Measurements from ENCODE around the gene EGLN1.
A peak's percentile ranks its signal among the peaks of the same experiment; 100 is the strongest.
"Not testable (repeated sequence)": the region's sequence is repeated elsewhere in the genome, so short reads cannot be mapped to it uniquely, and the experiment has no call there.

The EGLN1 gene

DNA sequence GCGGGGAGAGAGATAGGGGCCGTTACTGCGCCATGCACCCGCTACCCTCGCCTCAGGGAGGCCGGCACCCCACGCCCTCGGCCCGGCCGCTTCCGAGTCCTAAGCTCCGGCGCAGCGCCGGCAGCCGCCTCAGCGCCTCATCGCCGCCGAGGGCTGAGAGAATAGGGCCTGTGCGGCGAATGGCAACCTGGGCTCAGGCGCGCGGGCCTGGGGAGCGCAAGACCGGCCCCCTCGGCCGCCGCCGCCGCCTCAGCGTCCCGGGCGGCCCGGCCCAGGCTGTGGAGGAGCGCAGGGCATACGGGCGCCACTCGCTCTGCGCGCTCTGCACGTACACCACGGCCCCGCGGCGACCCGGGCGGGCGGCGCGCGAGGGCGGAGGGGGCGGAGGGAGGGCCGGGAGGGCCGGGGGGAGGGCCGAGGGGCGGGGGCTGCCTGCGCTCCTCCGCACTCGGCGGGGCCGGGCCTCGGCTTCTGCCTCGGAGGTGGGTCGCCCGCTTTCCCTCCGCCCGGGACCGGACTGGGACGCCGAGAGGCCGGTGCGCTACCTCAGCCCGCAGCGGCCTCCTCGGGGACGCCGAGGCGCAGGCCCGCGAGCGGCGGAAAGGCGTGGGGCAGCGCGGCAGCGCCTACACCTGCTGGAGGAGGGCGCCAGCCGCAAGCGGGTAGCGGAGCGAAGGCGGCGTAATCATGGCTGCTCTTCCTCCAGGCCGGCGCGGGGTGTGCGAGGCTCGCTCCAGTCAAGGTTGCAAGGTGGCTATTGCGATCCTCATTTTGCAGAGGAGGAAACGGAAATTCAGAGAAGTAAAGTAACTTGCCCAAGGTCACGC lies at the start of gene EGLN1:
Gene EGLN1 (minus strand): TSS at position 317 of the 827 bp plus-strand sequence. CDS start 399 bp downstream, outside the sequence.
- Histone ChIP-seq H3K9me3 (replicated peaks in 1 of 11) (no peaks in the 10 kb centered on the region), H3K4me1 (peaks cover 20 to 33% (median 27%) of the 10 kb centered on the region in 10 experiments), H3K27me3 (no peaks in the 10 kb centered on the region), H3K4me2 (peak within 1 kb of the TSS; percentile 86 to 96 (median 92)), H4K20me1 (peaks cover 16 to 47% (median 33%) of the 10 kb centered on the region in 11 experiments; a peak in 21 of 22 replicates), H3K9ac (peak within 1 kb of the TSS; percentile 89 to 96 (median 95)), H3K27ac (peak within 1 kb of the TSS; percentile 87 to 96 (median 92)), H3K4me3 (peak within 1 kb of the TSS; percentile 77 to 97 (median 94)), H3K36me3 (peaks cover 0 to 25% (median 0%) of the 10 kb centered on the region in 11 experiments; a peak in 6 of 22 replicates)
- no peak for TF ChIP-seq Cebpa-rat (IDR thresholded peaks at IDR 0.05)

DNA sequence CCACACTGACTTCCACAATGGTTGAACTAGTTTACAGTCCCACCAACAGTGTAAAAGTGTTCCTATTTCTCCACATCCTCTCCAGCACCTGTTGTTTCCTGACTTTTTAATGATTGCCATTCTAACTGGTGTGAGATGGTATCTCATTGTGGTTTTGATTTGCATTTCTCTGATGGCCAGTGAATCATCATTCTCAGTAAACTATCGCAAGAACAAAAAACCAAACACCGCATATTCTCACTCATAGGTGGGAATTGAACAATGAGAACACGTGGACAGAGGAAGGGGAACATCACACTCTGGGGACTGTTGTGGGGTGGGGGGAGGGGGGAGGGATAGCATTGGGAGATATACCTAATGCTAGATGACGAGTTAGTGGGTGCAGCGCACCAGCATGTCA lies 49.4 kb upstream of the EGLN1 start:
- not testable (repeated sequence) for H3K36me3 ChIP-seq, H3K4me3 ChIP-seq, H3K4me2 ChIP-seq, H4K20me1 ChIP-seq, H3K27ac ChIP-seq, H3K9ac ChIP-seq
- Histone ChIP-seq H3K9me3 (replicated peaks in 1 of 11) (peaks cover 0 to 14% (median 7%) of the 10 kb centered on the region in 11 experiments; a peak in 13 of 22 replicates), H3K27me3 (peaks cover 0 to 79% (median 0%) of the 10 kb centered on the region in 11 experiments; a peak in 7 of 22 replicates), H3K4me1 (peaks cover 0 to 18% (median 11%) of the 10 kb centered on the region in 10 experiments; a peak in 12 of 20 replicates)

DNA sequence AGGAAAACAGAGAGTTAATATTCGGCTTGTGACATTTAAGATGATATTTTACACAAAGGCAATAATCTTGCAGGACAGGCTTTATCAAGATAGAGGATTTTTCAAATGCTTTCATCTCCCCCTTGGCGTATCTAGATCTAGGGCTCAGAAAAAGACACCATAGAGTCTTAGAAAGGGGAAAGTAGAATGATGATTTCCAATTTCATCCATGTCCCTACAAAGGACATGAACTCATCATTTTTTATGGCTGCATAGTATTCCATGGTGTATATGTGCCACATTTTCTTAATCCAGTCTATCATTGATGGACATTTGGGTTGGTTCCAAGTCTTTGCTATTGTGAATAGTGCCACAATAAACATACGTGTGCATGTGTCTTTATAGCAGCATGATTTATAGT lies 48.9 kb upstream of the EGLN1 start:
- not testable (repeated sequence) for H3K4me3 ChIP-seq, H4K20me1 ChIP-seq, H3K36me3 ChIP-seq, H3K9ac ChIP-seq, H3K4me2 ChIP-seq, H3K27ac ChIP-seq
- peaks cover 0 to 79% (median 0%) of the 10 kb centered on the region in 11 experiments; a peak in 8 of 22 replicates for H3K27me3 ChIP-seq
- peaks cover 0 to 18% (median 11%) of the 10 kb centered on the region in 10 experiments; a peak in 12 of 20 replicates for H3K4me1 ChIP-seq
- H3K9me3 ChIP-seq (replicated peaks in 1 of 11), result peaks cover 4 to 19% (median 11%) of the 10 kb centered on the region in 11 experiments; a peak in 21 of 22 replicates

DNA sequence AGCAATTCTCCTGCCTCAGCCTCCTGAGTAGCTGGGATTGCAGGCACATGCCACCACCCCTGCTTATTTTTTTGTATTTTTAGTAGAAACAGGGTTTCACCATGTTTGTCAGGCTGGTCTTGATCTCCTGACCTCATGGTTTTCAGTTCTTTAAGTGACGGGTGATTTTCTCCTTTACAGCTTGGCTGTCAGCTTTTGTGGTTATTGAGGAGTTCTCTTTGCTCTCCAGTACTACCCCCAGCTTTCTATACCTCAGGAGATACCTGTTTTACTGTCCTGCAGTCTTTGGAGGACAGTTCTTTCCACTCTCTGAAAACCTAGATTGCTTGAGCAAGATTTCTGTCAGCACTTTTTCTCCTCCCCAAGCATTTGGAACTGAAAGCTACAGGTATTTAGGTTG lies 45.9 kb upstream of the EGLN1 start:
- TF ChIP-seq Cebpa-rat (IDR thresholded peaks at IDR 0.05), result no peak

DNA sequence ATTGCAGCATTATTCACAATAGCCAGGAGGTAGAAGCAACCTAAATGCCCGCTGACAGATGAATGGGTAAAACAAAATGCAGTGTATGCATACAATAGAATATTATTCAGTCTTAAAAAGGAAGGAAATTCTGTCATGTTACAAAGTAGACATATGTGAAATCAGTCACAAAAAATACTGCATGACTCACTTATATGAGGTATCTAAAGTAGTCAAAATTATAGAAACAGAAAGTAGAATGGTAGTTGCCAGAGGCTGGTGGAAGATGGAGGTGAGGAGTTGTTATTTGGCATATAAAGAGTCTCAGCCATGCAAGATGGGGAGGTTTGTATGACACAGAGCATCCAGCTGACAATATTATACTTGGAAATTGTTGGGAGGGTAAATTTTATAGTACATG lies 43.0 kb upstream of the EGLN1 start:
- peaks cover 0 to 24% (median 0%) of the 10 kb centered on the region in 11 experiments; a peak in 5 of 22 replicates for H4K20me1 ChIP-seq
- no peak overlapping the region for H3K27ac ChIP-seq
- no peak overlapping the region for H3K4me3 ChIP-seq
- H3K9me3 ChIP-seq (replicated peaks in 1 of 11), result peaks cover 6 to 51% (median 21%) of the 10 kb centered on the region in 11 experiments; a peak in 21 of 22 replicates
- H3K4me1 ChIP-seq, result peaks cover 8 to 27% (median 20%) of the 10 kb centered on the region in 10 experiments
- H3K27me3 ChIP-seq, result peaks cover 0 to 98% (median 14%) of the 10 kb centered on the region in 11 experiments; a peak in 12 of 22 replicates
- no peak overlapping the region for H3K4me2 ChIP-seq
- H3K36me3 ChIP-seq, result no peaks in the 10 kb centered on the region
- H3K9ac ChIP-seq, result no peak overlapping the region
- TF ChIP-seq Cebpa-rat (IDR thresholded peaks at IDR 0.05), result no peak

More for the DNA sequence above, 45.9 kb upstream of the EGLN1 start:
- no peaks in the 10 kb centered on the region for H3K36me3 ChIP-seq
- peaks cover 0 to 18% (median 11%) of the 10 kb centered on the region in 10 experiments; a peak in 12 of 20 replicates for H3K4me1 ChIP-seq
- H3K9me3 ChIP-seq (replicated peaks in 1 of 11), result peaks cover 6 to 46% (median 23%) of the 10 kb centered on the region in 11 experiments; a peak in 21 of 22 replicates
- H3K27ac ChIP-seq, result no peak overlapping the region
- peaks cover 0 to 83% (median 0%) of the 10 kb centered on the region in 11 experiments; a peak in 10 of 22 replicates for H3K27me3 ChIP-seq
- peak overlapping the region in 6 of 11 experiments; percentile 5 to 55 (median 38); a peak in 9 of 22 replicates for H3K4me2 ChIP-seq
- peaks cover 0 to 6% (median 0%) of the 10 kb centered on the region in 11 experiments; a peak in 1 of 22 replicates for H4K20me1 ChIP-seq
- no peak overlapping the region for H3K9ac ChIP-seq
- H3K4me3 ChIP-seq, result no peak overlapping the region

DNA sequence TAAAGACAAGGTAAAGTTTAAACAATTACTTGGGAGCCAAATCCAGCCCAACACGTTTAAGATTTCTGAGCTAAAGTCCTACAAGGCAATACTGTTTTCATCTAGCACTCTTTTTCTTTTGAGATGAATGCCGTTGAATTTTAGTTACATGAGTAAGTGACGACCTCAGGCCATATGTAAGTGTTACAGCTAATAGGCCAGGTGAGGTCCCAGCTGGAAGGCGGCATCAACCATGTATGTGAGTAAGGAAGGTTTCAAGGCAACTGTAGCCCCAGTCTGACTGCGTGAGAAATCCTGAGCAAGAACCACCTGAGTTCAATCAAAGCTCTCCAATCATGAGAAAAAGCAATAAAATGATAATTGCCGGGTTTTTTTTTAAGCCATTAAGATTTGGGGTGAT lies 41.5 kb upstream of the EGLN1 start:
- H3K27me3 ChIP-seq, result peaks cover 0 to 100% (median 14%) of the 10 kb centered on the region in 11 experiments; a peak in 12 of 22 replicates

DNA sequence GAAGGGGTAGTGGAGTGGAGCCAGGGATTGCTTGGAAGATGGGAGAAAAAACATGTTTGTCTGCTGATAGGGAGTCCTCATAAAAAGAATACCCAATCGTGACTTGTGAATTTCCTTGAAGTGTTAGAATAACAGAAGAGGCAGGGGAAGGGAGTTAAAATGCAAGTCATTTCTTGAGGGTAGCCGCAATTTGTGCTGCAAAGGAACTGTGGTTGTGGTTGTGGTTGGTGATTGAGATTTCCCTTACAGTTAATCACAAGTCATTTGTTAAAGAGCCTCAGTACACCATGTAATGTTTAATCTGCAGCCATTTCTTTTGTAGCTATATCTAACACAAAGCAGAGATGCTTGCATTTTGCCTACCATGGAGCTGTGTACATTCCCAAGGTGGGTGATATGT lies 38.5 kb upstream of the EGLN1 start:
- H3K27me3 ChIP-seq, result peaks cover 0 to 100% (median 14%) of the 10 kb centered on the region in 11 experiments; a peak in 12 of 22 replicates
- H3K36me3 ChIP-seq, result 0 out of 22 replicates have a peak, but pooled peaks cover 0 to 7% (median 0%) of the 10 kb centered on the region in 11 experiments
- peaks cover 10 to 19% (median 15%) of the 10 kb centered on the region in 10 experiments for H3K4me1 ChIP-seq
- no peak overlapping the region for H3K9ac ChIP-seq
- no peak overlapping the region for H3K4me3 ChIP-seq
- peaks cover 0 to 21% (median 0%) of the 10 kb centered on the region in 11 experiments; a peak in 5 of 22 replicates for H4K20me1 ChIP-seq
- H3K27ac ChIP-seq, result peak overlapping the region in 1 of 11 experiments; percentile 21; a peak in 1 of 22 replicates
- H3K9me3 ChIP-seq (replicated peaks in 1 of 11), result peaks cover 28 to 73% (median 45%) of the 10 kb centered on the region in 11 experiments
- H3K4me2 ChIP-seq, result peak overlapping the region; percentile 19 to 66 (median 57)
- no peak for TF ChIP-seq Cebpa-rat (IDR thresholded peaks at IDR 0.05)

More for the DNA sequence above, 41.5 kb upstream of the EGLN1 start:
- H4K20me1 ChIP-seq, result peaks cover 0 to 27% (median 0%) of the 10 kb centered on the region in 11 experiments; a peak in 5 of 22 replicates
- H3K9me3 ChIP-seq (replicated peaks in 1 of 11), result peaks cover 8 to 58% (median 27%) of the 10 kb centered on the region in 11 experiments
- H3K36me3 ChIP-seq, result no peaks in the 10 kb centered on the region
- peaks cover 10 to 22% (median 17%) of the 10 kb centered on the region in 10 experiments for H3K4me1 ChIP-seq
- H3K4me3 ChIP-seq, result no peak overlapping the region
- no peak overlapping the region for H3K4me2 ChIP-seq
- no peak overlapping the region for H3K27ac ChIP-seq
- H3K9ac ChIP-seq, result no peak overlapping the region
- TF ChIP-seq Cebpa-rat (IDR thresholded peaks at IDR 0.05), result no peak

DNA sequence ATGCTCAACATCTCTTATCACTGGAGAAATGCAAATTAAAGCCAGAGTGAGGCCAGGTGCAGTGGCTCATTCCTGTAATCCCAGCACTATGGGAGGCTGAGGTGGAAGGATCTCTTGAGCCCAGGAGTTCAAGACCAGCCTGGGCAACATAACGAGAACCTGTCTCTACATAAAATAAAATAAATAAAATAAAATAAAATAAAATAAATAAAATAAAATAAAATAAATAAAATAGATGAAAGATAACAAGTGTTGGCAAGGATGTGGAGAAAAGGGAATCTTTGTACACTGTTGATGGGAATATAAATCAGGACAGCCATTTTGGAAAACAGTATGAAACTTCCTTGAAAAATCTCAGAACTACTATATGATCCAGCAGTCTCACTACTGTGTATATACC lies 37.4 kb upstream of the EGLN1 start:
- 0 out of 22 replicates have a peak overlapping the region, but pooled peaks of 1 of the 11 experiments have one; percentile 66 for H3K4me2 ChIP-seq
- H3K27me3 ChIP-seq, result peaks cover 0 to 93% (median 14%) of the 10 kb centered on the region in 11 experiments; a peak in 12 of 22 replicates
- H3K9ac ChIP-seq, H3K36me3 ChIP-seq, H3K4me3 ChIP-seq, H3K27ac ChIP-seq: not testable (repeated sequence)
- peaks cover 0 to 21% (median 0%) of the 10 kb centered on the region in 11 experiments; a peak in 5 of 22 replicates for H4K20me1 ChIP-seq
- H3K4me1 ChIP-seq, result peaks cover 10 to 19% (median 15%) of the 10 kb centered on the region in 10 experiments
- peaks cover 28 to 68% (median 42%) of the 10 kb centered on the region in 11 experiments for H3K9me3 ChIP-seq (replicated peaks in 1 of 11)

DNA sequence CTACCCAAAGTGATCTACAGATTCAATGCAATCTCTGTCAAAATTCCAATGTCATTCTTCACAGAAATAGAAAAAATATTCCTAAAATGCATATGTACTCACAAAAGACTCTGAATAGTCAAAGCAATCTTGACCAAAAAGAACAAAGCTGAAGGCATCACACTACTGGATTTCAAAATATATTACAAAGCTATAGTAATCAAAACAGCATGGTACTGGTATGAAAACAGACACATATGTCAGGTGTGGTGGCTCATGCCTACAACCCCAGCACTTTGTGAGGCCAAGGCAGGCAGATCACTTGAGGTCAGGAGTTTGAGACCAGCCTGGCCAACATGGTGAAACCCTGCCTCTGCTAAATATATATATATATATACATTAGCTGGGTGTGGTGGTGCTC lies 35.9 kb upstream of the EGLN1 start:
- not testable (repeated sequence) for H3K4me2 ChIP-seq, H3K9ac ChIP-seq, H3K36me3 ChIP-seq, H3K27ac ChIP-seq
- Histone ChIP-seq H3K4me1 (peaks cover 10 to 19% (median 15%) of the 10 kb centered on the region in 10 experiments), H4K20me1 (peaks cover 0 to 21% (median 0%) of the 10 kb centered on the region in 11 experiments; a peak in 5 of 22 replicates), H3K27me3 (peaks cover 0 to 84% (median 14%) of the 10 kb centered on the region in 11 experiments; a peak in 12 of 22 replicates), H3K4me3 (peak overlapping the region in 1 of 10 experiments; percentile 0; a peak in 1 of 20 replicates), H3K9me3 (replicated peaks in 1 of 11) (peaks cover 37 to 71% (median 48%) of the 10 kb centered on the region in 11 experiments)

DNA sequence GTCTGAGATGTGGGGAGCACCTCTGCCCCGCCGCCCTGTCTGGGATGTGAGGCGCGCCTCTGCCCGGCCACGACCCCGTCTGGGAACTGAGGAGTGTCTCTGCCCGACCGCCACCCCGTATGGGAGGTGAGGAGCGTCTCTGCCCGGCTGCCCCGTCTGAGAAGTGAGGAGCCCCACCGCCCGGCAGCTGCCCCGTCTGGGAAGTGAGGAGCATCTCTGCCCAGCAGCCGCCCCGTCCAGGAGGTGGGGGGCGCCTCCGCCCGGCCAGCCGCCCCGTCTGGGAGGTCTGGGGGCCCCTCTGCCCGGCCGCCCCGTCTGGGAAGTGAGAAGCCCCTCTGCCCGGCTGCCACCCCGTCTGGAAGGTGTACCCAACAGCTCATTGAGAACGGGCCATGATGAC lies 32.0 kb upstream of the EGLN1 start:
- not testable (repeated sequence) for H3K9ac ChIP-seq, H4K20me1 ChIP-seq, H3K4me1 ChIP-seq, H3K4me2 ChIP-seq, H3K36me3 ChIP-seq, H3K4me3 ChIP-seq, H3K27ac ChIP-seq
- Histone ChIP-seq H3K27me3 (peaks cover 0 to 70% (median 0%) of the 10 kb centered on the region in 11 experiments; a peak in 10 of 22 replicates), H3K9me3 (replicated peaks in 1 of 11) (peaks cover 40 to 88% (median 54%) of the 10 kb centered on the region in 11 experiments)
